Muscle layer of colon (tissue), 2 donors: ENCODE data around the gene ANAPC15.
"Not testable (repeated sequence)": the region's sequence is repeated elsewhere in the genome, so short reads cannot be mapped to it uniquely, and the experiment has no call there.

Experiments
- H3K27ac ChIP-seq: one replicate; pipeline ENCODE4 v1.7.0; 2013; ENCODE audit warnings: low read depth, mild to moderate bottlenecking, low read length, moderate library complexity
- H3K27me3 ChIP-seq, 2 donors: one replicate each; pipeline ENCODE4 v1.7.0; 2013; ENCODE audit warnings: low read length in 2 of 2, mild to moderate bottlenecking in 2 of 2; ENCODE audit not compliant: insufficient read depth in 2 of 2, control insufficient read depth in 1 of 2
- H3K36me3 ChIP-seq: one replicate; pipeline ENCODE4 v1.7.0; 2013; ENCODE audit warnings: mild to moderate bottlenecking, low read length; ENCODE audit not compliant: insufficient read depth
- H3K4me1 ChIP-seq: one replicate; pipeline ENCODE4 v1.7.0; 2013; ENCODE audit warnings: mild to moderate bottlenecking, low read length; ENCODE audit not compliant: insufficient read depth
- H3K4me3 ChIP-seq, 2 donors: one replicate each; pipeline ENCODE4 v1.7.0; 2013; ENCODE audit warnings: low read length in 2 of 2, low read depth in 1 of 2, mild to moderate bottlenecking in 1 of 2, moderate library complexity in 1 of 2
- H3K9ac ChIP-seq: one replicate; pipeline ENCODE4 v1.7.0; 2013; ENCODE audit warnings: low read length
- H3K9me3 ChIP-seq: one replicate; pipeline ENCODE4 v1.7.0; 2013; ENCODE audit warnings: mild to moderate bottlenecking, low read length
- donor health status: abdominal sarcoma.
- donor health status: Adenocarcinoma of cecum.

ANAPC15 gene

DNA sequence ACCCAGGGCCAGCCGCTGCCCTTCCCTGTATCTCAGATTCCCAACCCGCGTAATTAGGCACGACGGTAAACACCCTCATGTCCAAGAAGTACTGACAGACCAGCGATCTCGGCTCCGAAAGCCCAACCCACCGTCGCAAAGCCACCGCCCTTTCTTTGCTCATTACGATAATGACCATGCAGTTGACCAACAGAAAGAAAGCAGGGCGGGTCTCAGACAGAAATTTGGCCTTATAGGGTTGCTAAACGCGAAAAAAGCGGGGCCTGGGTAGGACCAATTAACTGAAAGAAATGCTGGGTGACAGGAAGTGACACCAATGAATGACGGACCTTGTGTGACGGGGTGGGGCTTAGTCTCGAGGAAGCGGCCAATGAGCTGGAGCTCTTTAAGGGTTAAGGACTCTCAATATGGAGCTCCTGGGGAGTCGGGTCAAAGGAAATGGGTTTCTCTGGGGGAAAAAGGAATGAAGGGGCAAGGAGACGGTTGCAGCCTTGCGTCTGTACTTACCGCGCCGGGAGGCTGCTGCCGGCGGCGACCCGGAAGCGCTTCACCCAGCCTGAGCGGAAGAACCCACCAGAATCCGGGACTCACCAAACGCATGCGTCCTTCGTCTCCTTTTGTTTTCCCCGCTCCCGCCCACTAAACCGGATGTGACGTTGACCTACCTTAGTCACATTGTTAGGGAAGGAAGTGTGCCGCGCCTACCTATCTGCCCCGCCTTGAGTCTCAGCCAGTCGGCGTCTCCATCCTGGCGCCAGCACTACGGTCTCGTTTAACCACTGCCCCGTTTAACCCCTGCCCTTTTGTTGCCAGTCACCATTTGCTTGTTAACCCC is at the start of gene ANAPC15:
Gene ANAPC15, minus strand, starts transcription at position 553 of the 835 bp plus-strand sequence. CDS start 1,419 bp downstream, outside the sequence.
- Histone ChIP-seq H3K9me3 (no peaks in the 10 kb centered on the region), H3K36me3 (peaks cover 26% of the 10 kb centered on the region), H3K4me3 (peak within 1 kb of the TSS; percentile 57 to 63)

GRCh38 chr11:72160319-72160718 is 47.8 kb upstream of the ANAPC15 start:
- Histone ChIP-seq H3K9ac (no peak overlapping the region), H3K36me3 (no peaks in the 10 kb centered on the region), H3K27ac (no peak overlapping the region), H3K4me1 (no peaks in the 10 kb centered on the region), H3K9me3 (no peaks in the 10 kb centered on the region), H3K4me3 (no peak overlapping the region), H3K27me3 (no peaks in the 10 kb centered on the region)

More for the DNA sequence above, at the start of gene ANAPC15:
- no peaks in the 10 kb centered on the region for H3K27me3 ChIP-seq
- peak within 1 kb of the TSS; percentile 96 for H3K27ac ChIP-seq
- peak within 1 kb of the TSS; percentile 88 for H3K9ac ChIP-seq
- H3K4me1 ChIP-seq, result peaks cover 12% of the 10 kb centered on the region

GRCh38 chr11:72157131-72157530 is 44.6 kb upstream of the ANAPC15 start:
- Histone ChIP-seq H3K27me3 (no peaks in the 10 kb centered on the region), H3K27ac (no peak overlapping the region), H3K4me3 (no peak overlapping the region), H3K36me3 (no peaks in the 10 kb centered on the region), H3K4me1 (no peaks in the 10 kb centered on the region), H3K9me3 (no peaks in the 10 kb centered on the region), H3K9ac (no peak overlapping the region)

DNA sequence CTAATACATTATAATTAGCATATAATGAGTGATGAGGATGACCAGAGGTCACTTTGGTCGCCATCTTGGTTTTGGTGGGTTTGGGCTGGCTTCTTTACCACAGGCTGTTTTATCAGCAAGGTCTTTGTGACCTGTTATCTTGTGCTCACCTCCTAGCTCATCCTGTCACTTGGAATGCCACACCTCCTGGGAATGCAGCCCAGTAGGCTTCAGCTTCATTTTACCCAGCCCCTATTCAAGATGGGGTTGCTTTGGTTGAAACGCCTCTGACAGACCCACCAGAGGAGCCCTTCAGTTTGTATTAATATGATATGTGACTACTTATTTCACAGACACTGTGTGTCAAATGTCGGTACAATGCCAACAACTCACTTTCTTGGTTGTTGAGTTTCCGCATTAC is 43.3 kb upstream of the ANAPC15 start:
- H3K4me1 ChIP-seq, result no peaks in the 10 kb centered on the region
- no peak overlapping the region for H3K27ac ChIP-seq
- no peaks in the 10 kb centered on the region for H3K27me3 ChIP-seq
- no peaks in the 10 kb centered on the region for H3K36me3 ChIP-seq
- H3K9me3 ChIP-seq, result no peaks in the 10 kb centered on the region
- H3K9ac ChIP-seq, result no peak overlapping the region
- no peak overlapping the region for H3K4me3 ChIP-seq

GRCh38 chr11:72154816-72155215 is 42.3 kb upstream of the ANAPC15 start:
- Histone ChIP-seq H3K27me3 (no peaks in the 10 kb centered on the region), H3K9ac (no peak overlapping the region), H3K9me3 (no peaks in the 10 kb centered on the region), H3K27ac (no peak overlapping the region), H3K4me1 (no peaks in the 10 kb centered on the region), H3K4me3 (no peak overlapping the region), H3K36me3 (no peaks in the 10 kb centered on the region)

GRCh38 chr11:72153874-72154273 is 41.4 kb upstream of the ANAPC15 start:
- H3K36me3 ChIP-seq, H3K4me3 ChIP-seq, H3K9ac ChIP-seq, H3K27me3 ChIP-seq, H3K4me1 ChIP-seq, H3K9me3 ChIP-seq, H3K27ac ChIP-seq: not testable (repeated sequence)

DNA sequence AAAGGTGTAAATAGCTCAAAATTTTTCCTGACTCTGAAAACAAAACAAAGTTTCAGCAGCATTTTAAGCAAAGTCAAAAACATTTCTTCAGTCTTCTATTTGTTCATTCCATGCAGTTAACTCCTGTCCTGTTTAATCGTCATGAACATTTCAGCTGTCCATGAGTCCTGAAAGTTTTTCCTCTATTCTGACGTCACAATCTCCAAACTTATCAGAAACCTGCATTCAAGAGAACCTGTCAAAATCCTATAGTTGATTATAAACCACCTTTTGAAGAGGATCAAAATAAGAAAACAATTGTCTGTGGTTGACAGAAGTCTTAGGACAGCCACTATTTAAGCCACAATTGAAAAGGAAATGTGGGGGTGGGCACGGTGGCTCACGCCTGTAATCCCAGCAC is 38.4 kb upstream of the ANAPC15 start:
- no peak overlapping the region for H3K9ac ChIP-seq
- H3K36me3 ChIP-seq, result no peaks in the 10 kb centered on the region
- no peaks in the 10 kb centered on the region for H3K27me3 ChIP-seq
- H3K9me3 ChIP-seq, result no peaks in the 10 kb centered on the region
- H3K4me3 ChIP-seq, result no peak overlapping the region
- no peaks in the 10 kb centered on the region for H3K4me1 ChIP-seq
- H3K27ac ChIP-seq, result no peak overlapping the region

DNA sequence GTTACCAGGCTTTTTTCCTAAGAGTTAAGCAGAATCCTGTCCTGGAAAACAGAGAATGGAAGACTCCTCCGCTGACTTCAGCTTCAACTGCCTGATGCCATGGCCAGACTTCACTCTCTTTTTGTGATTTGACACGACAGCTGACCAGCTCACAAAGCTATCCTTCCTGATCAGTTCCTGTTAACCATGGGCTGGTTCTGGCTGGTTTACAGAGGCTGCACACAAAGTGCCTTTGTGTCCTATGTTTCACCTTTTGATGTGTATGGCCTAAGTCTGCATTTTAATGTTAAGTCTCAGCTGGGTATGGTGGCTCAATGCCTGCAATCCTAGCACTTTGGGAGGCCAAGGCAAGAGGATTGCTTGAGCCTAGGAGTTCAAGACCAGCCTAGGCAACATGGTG is 34.1 kb upstream of the ANAPC15 start:
- H3K4me1 ChIP-seq, result no peaks in the 10 kb centered on the region
- no peaks in the 10 kb centered on the region for H3K27me3 ChIP-seq
- no peaks in the 10 kb centered on the region for H3K9me3 ChIP-seq
- H3K4me3 ChIP-seq, result no peak overlapping the region
- H3K9ac ChIP-seq, result no peak overlapping the region
- H3K27ac ChIP-seq, result no peak overlapping the region
- no peaks in the 10 kb centered on the region for H3K36me3 ChIP-seq

GRCh38 chr11:72144807-72145565 is 32.5 kb upstream of the ANAPC15 start:
- H3K4me1 ChIP-seq, result no peaks in the 10 kb centered on the region
- no peaks in the 10 kb centered on the region for H3K36me3 ChIP-seq
- H3K27ac ChIP-seq, result no peak overlapping the region
- no peak overlapping the region for H3K9ac ChIP-seq
- no peaks in the 10 kb centered on the region for H3K27me3 ChIP-seq
- no peak overlapping the region for H3K4me3 ChIP-seq
- H3K9me3 ChIP-seq, result no peaks in the 10 kb centered on the region

DNA sequence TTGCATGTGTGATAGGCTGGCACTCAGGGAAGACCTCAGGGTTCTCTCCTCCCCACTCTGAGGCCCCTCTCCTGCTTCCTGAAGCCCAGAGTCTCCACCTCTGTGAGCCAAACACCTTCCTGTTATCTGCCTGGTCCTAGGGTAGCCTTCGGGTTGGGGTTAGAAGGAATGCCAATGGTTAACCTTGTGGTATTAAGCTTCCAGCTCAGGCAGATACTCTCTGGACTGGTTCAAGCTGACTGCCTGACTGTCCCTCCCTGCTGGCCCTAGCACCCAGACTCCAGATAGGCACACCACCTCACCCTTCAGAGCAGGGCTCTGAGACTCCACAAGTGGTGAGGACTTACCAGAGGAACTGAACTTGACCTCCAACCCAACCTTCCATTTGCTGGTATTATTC is 30.0 kb upstream of the ANAPC15 start:
- not testable (repeated sequence) for H3K27me3 ChIP-seq, H3K36me3 ChIP-seq

DNA sequence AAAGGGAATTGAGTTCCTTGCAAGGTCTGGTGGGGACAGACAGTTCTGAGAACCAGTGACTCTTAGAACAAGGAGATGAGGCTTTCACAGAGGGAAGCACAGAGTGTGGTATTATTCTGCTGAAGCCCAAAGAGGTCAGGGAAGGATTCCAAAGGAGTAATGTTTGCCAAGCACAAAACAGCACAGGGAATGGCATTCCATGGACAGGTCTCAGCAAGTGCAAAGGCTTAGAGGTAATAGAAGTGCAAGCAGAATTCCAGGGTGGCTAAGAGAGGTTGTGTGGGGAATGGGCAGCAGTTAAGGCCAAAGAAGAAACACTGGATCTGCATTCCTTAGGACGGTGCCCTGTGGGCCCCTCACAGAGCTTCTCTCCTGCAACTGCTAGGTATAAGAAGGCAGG is 29.6 kb upstream of the ANAPC15 start:
- H3K27me3 ChIP-seq, H3K9ac ChIP-seq, H3K9me3 ChIP-seq, H3K36me3 ChIP-seq, H3K4me3 ChIP-seq, H3K4me1 ChIP-seq, H3K27ac ChIP-seq: not testable (repeated sequence)

More for the DNA sequence above, 30.0 kb upstream of the ANAPC15 start:
- H3K4me1 ChIP-seq, H3K9me3 ChIP-seq, H3K4me3 ChIP-seq, H3K27ac ChIP-seq, H3K9ac ChIP-seq: not testable (repeated sequence)
